Heart left ventricle (tissue), 16 donors: ENCODE results near the gene NTM. TPM values are rescaled to one million over a fixed set of nuclear protein-coding genes. Genes with fewer than 3 reads are reported as not detected.

Experiments used
- ATAC-seq, 4 donors: fragments of 200-7000 bp; cut with Tn5 transposase; one replicate each; pipeline ENCODE4 v1.9.1; 2020 to 2022; ENCODE audit warnings: moderate library complexity in 4 of 4, mild to moderate bottlenecking in 3 of 4, moderate number of reproducible peaks in 1 of 4
- DNase-seq, 5 donors: peaks; one replicate each; pipeline ENCODE4 v3.0.0-alpha.2; 2020
- H3K27ac ChIP-seq, 12 donors: fragments of 200-600 bp; sonication (generic) in 4 of 12; one replicate each; pipeline versions ENCODE4 v1.5.0 to v1.8.0; 2016 to 2022; ENCODE audit warnings: mild to moderate bottlenecking in 2 of 12
- H3K27me3 ChIP-seq, 9 donors: fragments of 200-600 bp; sonication (generic) in 2 of 9; one replicate each; pipeline versions ENCODE4 v1.5.1 to v1.8.0; 2016 to 2022; ENCODE audit warnings: mild to moderate bottlenecking in 3 of 9
- H3K36me3 ChIP-seq, 9 donors: fragments of 200-600 bp; sonication (generic) in 2 of 9; one replicate each; pipeline versions ENCODE4 v1.5.0 to v1.8.0; 2018 to 2022; ENCODE audit warnings: mild to moderate bottlenecking in 2 of 9
- H3K4me1 ChIP-seq, 12 donors: fragments of 200-600 bp; sonication (generic) in 4 of 12; one replicate each; pipeline versions ENCODE4 v1.5.0 to v1.8.0; 2016 to 2022; ENCODE audit warnings: mild to moderate bottlenecking in 3 of 12
- H3K4me3 ChIP-seq, 12 donors: fragments of 200-600 bp; sonication (generic) in 4 of 12; one replicate each; pipeline versions ENCODE4 v1.5.0 to v1.8.0; 2017 to 2022; ENCODE audit warnings: mild to moderate bottlenecking in 9 of 12, moderate library complexity in 4 of 12
- H3K9me3 ChIP-seq, 12 donors: fragments of 200-600 bp; sonication (generic) in 4 of 12; one replicate each; pipeline versions ENCODE4 v1.5.0 to v1.8.0; 2016 to 2022; ENCODE audit warnings: mild to moderate bottlenecking in 1 of 12
- CTCF ChIP-seq, 12 donors: fragments of 200-600 bp; sonication (generic) in 4 of 12; IDR thresholded peaks; one replicate each; pipeline versions ENCODE4 v1.5.0 to v1.8.0; 2018 to 2022; ENCODE audit warnings: antibody characterized with exemption in 12 of 12, mild to moderate bottlenecking in 5 of 12
- POLR2A ChIP-seq, 2 donors: fragments of 450-650 bp; IDR thresholded peaks; one replicate each; pipeline ENCODE4 v1.6.1; 2017; ENCODE audit warnings: antibody characterized with exemption in 2 of 2, mild to moderate bottlenecking in 2 of 2, moderate library complexity in 2 of 2
- WGBS, 4 donors: extraction: QIAGEN DNeasy Blood & Tissue Kit in 2 of 4; methylation state at CpG; one replicate each; pipeline versions ENCODE4 v1.1.5 to v1.1.7; 2013 to 2018; 5-methylcytosine and 5-hydroxymethylcytosine counted together
- intact Hi-C, 10 donors: fragments of 100-400 bp; cut with DNase I; formaldehyde crosslinking; loops; one replicate each; pipeline versions ENCODE4 v1.11.1 to v1.14.2; 2022
- polyA plus RNA-seq, 2 donors: library from polyadenylated mRNA; stranded (reverse); fragments of 200-250 nt; gene quantifications; one replicate each; pipeline ENCODE4 v1.2.3, GENCODE V29; 2013
- total RNA-seq, 9 donors: library from RNA; depleted of rRNA in 2 of 9; stranded (reverse); fragments of >200 nt in 2 of 9; fragmentation: NEBNext Ultra II Directional in 3 of 9; extraction: Animal tissue kit (Norgen Biotek cat#: 25700) in 3 of 9; gene quantifications; one replicate each; pipeline versions ENCODE4 v1.1.0 to v1.2.4, GENCODE V29; 2016 to 2023
- donor health status: ischemic (EF 13 %, LVEDD 7.1; RV severe dilation, severe dysfunction).
- donor health status: healthy with polysubstance abuse.
- donor health status: DM: no; HTN: yes; CAD: no.
- donor health status: DM: no; HTN: no; CAD: no.
- donor health status: ischemic (EF 25% LVEDD 6.9; RV normal size, moderate dysfunction).
- donor health status: ischemic (EF 25% LVEDD 5.7; RV mildly dilated, moderate dysfunction).
- donor health status: healthy.
- donor health status: DM: yes; HTN: yes; CAD: no.
- donor health status: ischemic (EF 35%, LVEDD 5.7; RV mildly dilated, moderate dysfunction).
- donor health status: nonischemic (EF 11% LVEDD 7.7; RV severe dilation, severe dysfunction).
- donor health status: DM: yes; HTN: yes; CAD: no.
- donor health status: PGD.
- donor health status: ischemic (EF 29% LVEDD 5.4; RV normal size, mild dysfunction).
- donor health status: nonischemic (EF 23%, LVEDD 6.1; RV moderate dilation, normal function).

NTM gene
- total and polyA plus RNA-seq, 11 donors, result 0.40 to 7.7 (median 1.5) TPM

GRCh38 chr11:131902421-131902820 is 532.0 kb downstream of the NTM start:
- H3K9me3 ChIP-seq, result no peaks in the 10 kb centered on the region
- ATAC-seq (no peak), DNase-seq (no peak)
- H3K27ac ChIP-seq, result no peak overlapping the region
- no peaks in the 10 kb centered on the region for H3K36me3 ChIP-seq
- intact Hi-C loops, result no loop called here
- H3K27me3 ChIP-seq, result peaks cover 0 to 31% (median 2%) of the 10 kb centered on the region in 9 donors
- peaks cover 0 to 15% (median 0%) of the 10 kb centered on the region in 12 donors for H3K4me1 ChIP-seq
- WGBS, 4 donors, result 49 to 65% (median 61%) methylated on average over 1 of the region's 1 CpG
- H3K4me3 ChIP-seq, result no peak overlapping the region
- TF ChIP-seq CTCF (IDR thresholded peaks at IDR 0.05) (no peak), POLR2A (IDR thresholded peaks at IDR 0.05) (no peak)

GRCh38 chr11:131903074-131903473 is 532.7 kb downstream of the NTM start:
- H3K36me3 ChIP-seq, result no peaks in the 10 kb centered on the region
- H3K4me1 ChIP-seq, result peaks cover 0 to 15% (median 0%) of the 10 kb centered on the region in 12 donors
- DNase-seq (no peak), ATAC-seq (no peak)
- H3K4me3 ChIP-seq, result no peak overlapping the region
- no peak overlapping the region for H3K27ac ChIP-seq
- intact Hi-C loops, result no loop called here
- no peaks in the 10 kb centered on the region for H3K9me3 ChIP-seq
- no peak for TF ChIP-seq POLR2A (IDR thresholded peaks at IDR 0.05)
- TF ChIP-seq CTCF (IDR thresholded peaks at IDR 0.05), result no peak
- peaks cover 0 to 37% (median 3%) of the 10 kb centered on the region in 9 donors for H3K27me3 ChIP-seq
- 78 to 91% (median 89%) methylated on average over 5 of the region's 5 CpGs for WGBS, 4 donors

- intact Hi-C loops, result loop anchor here in 1 of 10 donors (5.0 kb wide), 1 partner anchor 223 kb away; no protein-coding TSS in a partner anchor
- H3K4me3 ChIP-seq, result no peak overlapping the region
- WGBS, 4 donors, result 13 to 42% (median 36%) methylated on average over 1 to 3 of the region's 3 CpGs
Measured at GRCh38 chr11:131904756-131905155, 534.3 kb downstream of the NTM start.

GRCh38 chr11:131906963-131907362 is 536.5 kb downstream of the NTM start:
- WGBS, 4 donors, result 30 to 46% (median 37%) methylated on average over 4 of the region's 4 CpGs
- intact Hi-C loops, result loop anchor here in 1 of 10 donors (5.0 kb wide), 1 partner anchor 220 kb away; no protein-coding TSS in a partner anchor

More at GRCh38 chr11:131904756-131905155, 534.3 kb downstream of the NTM start:
- no peak for ATAC-seq
- H3K27ac ChIP-seq, result no peak overlapping the region
- no peaks in the 10 kb centered on the region for H3K36me3 ChIP-seq
- no peaks in the 10 kb centered on the region for H3K9me3 ChIP-seq
- no peak for DNase-seq
- no peak for TF ChIP-seq POLR2A (IDR thresholded peaks at IDR 0.05)
- no peak for TF ChIP-seq CTCF (IDR thresholded peaks at IDR 0.05)
- H3K4me1 ChIP-seq, result peaks cover 0 to 11% (median 0%) of the 10 kb centered on the region in 12 donors
- H3K27me3 ChIP-seq, result peaks cover 0 to 54% (median 7%) of the 10 kb centered on the region in 9 donors

More at GRCh38 chr11:131906963-131907362, 536.5 kb downstream of the NTM start:
- Histone ChIP-seq H3K4me1 (peaks cover 0 to 17% (median 0%) of the 10 kb centered on the region in 12 donors), H3K4me3 (no peak overlapping the region), H3K27me3 (peaks cover 6 to 72% (median 12%) of the 10 kb centered on the region in 9 donors), H3K36me3 (no peaks in the 10 kb centered on the region), H3K9me3 (no peaks in the 10 kb centered on the region), H3K27ac (no peak overlapping the region)
- TF ChIP-seq CTCF (IDR thresholded peaks at IDR 0.05) (peak in 5 of 12 donors; percentile 4 to 21 (median 13)), POLR2A (IDR thresholded peaks at IDR 0.05) (no peak)
- ATAC-seq (peak in 1 of 4 donors; percentile 57), DNase-seq (no peak)
